Endothelial cell (in vitro differentiated cells): ENCODE measurements around the gene STXBP4. TPM values are rescaled to one million over a fixed set of nuclear protein-coding genes. Genes with fewer than 3 reads are reported as not detected.

ENCODE experiments used
- DNase-seq: peaks from one replicate; pipeline ENCODE4 v3.0.0; 2021; ENCODE audit warnings: low spot score
- H3K27ac Mint-ChIP-seq: one replicate; pipeline ENCODE4 v1.8.0; 2021; ENCODE audit warnings: mixed read lengths, inconsistent platforms; ENCODE audit not compliant: unreplicated experiment
- H3K27me3 Mint-ChIP-seq: one replicate; pipeline ENCODE4 v1.8.0; 2021; ENCODE audit warnings: mild to moderate bottlenecking, moderate library complexity, mixed read lengths, inconsistent platforms; ENCODE audit not compliant: unreplicated experiment
- H3K36me3 Mint-ChIP-seq: one replicate; pipeline ENCODE4 v1.8.0; 2021; ENCODE audit warnings: mild to moderate bottlenecking, low read depth, mixed read lengths, inconsistent platforms; ENCODE audit not compliant: unreplicated experiment
- H3K4me1 Mint-ChIP-seq: one replicate; pipeline ENCODE4 v1.8.0; 2021; ENCODE audit warnings: mild to moderate bottlenecking, mixed read lengths, inconsistent platforms; ENCODE audit not compliant: unreplicated experiment
- H3K4me3 Mint-ChIP-seq: one replicate; pipeline ENCODE4 v1.8.0; 2021; ENCODE audit warnings: mild to moderate bottlenecking, mixed read lengths, inconsistent platforms; ENCODE audit not compliant: unreplicated experiment
- H3K9me3 Mint-ChIP-seq: one replicate; pipeline ENCODE4 v1.8.0; 2021; ENCODE audit warnings: mixed read lengths, inconsistent platforms; ENCODE audit not compliant: unreplicated experiment
- total RNA-seq: library from RNA; stranded (reverse); fragmentation: NEBNext Ultra II Directional; extraction: Animal tissue kit (Norgen Biotek cat#: 25700); gene quantifications from one replicate; pipeline ENCODE4 v1.2.1, GENCODE V29; 2021; ENCODE audit not compliant: unreplicated experiment
- TF ChIP-seq, protein P1 (sequence below): fragments of 200-600 bp; sonication (generic); IDR thresholded peaks from one replicate; pipeline ENCODE4 v1.5.0; 2021; ENCODE audit warnings: antibody characterized with exemption; ENCODE audit not compliant: unreplicated experiment

STXBP4 gene
- total RNA-seq, 1 donor from 2014 or later = 7.5 TPM

- Mint-ChIP-seq H3K27ac (no peak overlapping the region), H3K9me3 (no peaks in the 10 kb centered on the region), H3K4me3 (no peak overlapping the region), H3K27me3 (no peaks in the 10 kb centered on the region), H3K4me1 (no peaks in the 10 kb centered on the region), H3K36me3 (no peaks in the 10 kb centered on the region)
- TF ChIP-seq, protein P1, sequence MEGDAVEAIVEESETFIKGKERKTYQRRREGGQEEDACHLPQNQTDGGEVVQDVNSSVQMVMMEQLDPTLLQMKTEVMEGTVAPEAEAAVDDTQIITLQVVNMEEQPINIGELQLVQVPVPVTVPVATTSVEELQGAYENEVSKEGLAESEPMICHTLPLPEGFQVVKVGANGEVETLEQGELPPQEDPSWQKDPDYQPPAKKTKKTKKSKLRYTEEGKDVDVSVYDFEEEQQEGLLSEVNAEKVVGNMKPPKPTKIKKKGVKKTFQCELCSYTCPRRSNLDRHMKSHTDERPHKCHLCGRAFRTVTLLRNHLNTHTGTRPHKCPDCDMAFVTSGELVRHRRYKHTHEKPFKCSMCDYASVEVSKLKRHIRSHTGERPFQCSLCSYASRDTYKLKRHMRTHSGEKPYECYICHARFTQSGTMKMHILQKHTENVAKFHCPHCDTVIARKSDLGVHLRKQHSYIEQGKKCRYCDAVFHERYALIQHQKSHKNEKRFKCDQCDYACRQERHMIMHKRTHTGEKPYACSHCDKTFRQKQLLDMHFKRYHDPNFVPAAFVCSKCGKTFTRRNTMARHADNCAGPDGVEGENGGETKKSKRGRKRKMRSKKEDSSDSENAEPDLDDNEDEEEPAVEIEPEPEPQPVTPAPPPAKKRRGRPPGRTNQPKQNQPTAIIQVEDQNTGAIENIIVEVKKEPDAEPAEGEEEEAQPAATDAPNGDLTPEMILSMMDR = no peak
- no peak for DNase-seq
Measured at GRCh38 chr17:55122114-55122513, 153.5 kb downstream of the STXBP4 start.

DNA sequence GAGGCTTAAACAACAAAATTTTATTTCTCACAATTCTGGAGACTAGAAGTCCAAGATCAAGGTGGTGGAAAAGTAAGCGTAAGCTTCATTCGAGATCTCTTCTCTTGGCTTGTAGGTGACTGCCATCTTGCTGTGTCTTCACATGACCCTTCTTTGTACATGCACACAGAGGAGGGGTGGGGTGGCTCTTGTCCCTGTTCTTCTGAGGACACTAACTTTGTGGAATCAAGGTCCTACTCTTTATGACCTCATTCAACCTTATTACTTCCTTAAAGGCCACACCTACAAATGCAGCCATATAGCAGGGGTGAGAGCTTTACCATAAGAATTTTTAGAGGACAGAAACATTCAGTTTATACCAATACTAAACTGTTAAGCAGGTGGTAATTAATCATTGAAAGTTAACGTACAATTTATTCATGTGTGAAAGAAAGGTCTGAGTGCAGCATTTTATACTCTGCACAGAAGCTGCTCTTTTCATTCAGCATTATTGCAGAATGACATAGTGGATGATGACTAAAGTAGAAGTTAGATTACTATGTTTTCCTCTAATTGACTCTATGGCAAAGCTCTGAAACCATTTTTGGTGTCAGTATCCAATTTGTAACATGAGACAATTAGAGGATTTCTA lies 156.3 kb downstream of the STXBP4 start:
- no peaks in the 10 kb centered on the region for H3K36me3 Mint-ChIP-seq
- H3K4me1 Mint-ChIP-seq = no peaks in the 10 kb centered on the region
- H3K27ac Mint-ChIP-seq = no peak overlapping the region
- TF ChIP-seq, protein P1 = no peak
- H3K4me3 Mint-ChIP-seq = no peak overlapping the region
- no peak for DNase-seq
- no peaks in the 10 kb centered on the region for H3K9me3 Mint-ChIP-seq
- H3K27me3 Mint-ChIP-seq = no peaks in the 10 kb centered on the region

GRCh38 chr17:55133583-55133982 lies 165.0 kb downstream of the STXBP4 start:
- TF ChIP-seq, protein P1 = no peak
- Mint-ChIP-seq H3K9me3 (no peaks in the 10 kb centered on the region), H3K27ac (no peak overlapping the region), H3K36me3 (no peaks in the 10 kb centered on the region), H3K4me1 (no peaks in the 10 kb centered on the region), H3K4me3 (no peak overlapping the region), H3K27me3 (no peaks in the 10 kb centered on the region)
- no peak for DNase-seq

- no peaks in the 10 kb centered on the region for H3K9me3 Mint-ChIP-seq
- no peaks in the 10 kb centered on the region for H3K27me3 Mint-ChIP-seq
- no peak for DNase-seq
- TF ChIP-seq, protein P1 = no peak
- H3K4me1 Mint-ChIP-seq = no peaks in the 10 kb centered on the region
- H3K27ac Mint-ChIP-seq = no peak overlapping the region
- H3K4me3 Mint-ChIP-seq = no peak overlapping the region
- no peaks in the 10 kb centered on the region for H3K36me3 Mint-ChIP-seq
Measured at GRCh38 chr17:55134486-55135157, 166.1 kb downstream of the STXBP4 start.

- no peaks in the 10 kb centered on the region for H3K9me3 Mint-ChIP-seq
- TF ChIP-seq, protein P1 = no peak
- no peak overlapping the region for H3K4me3 Mint-ChIP-seq
- no peak overlapping the region for H3K27ac Mint-ChIP-seq
- no peaks in the 10 kb centered on the region for H3K36me3 Mint-ChIP-seq
- DNase-seq = no peak
- peaks cover 4% of the 10 kb centered on the region for H3K27me3 Mint-ChIP-seq
- no peaks in the 10 kb centered on the region for H3K4me1 Mint-ChIP-seq
Measured at GRCh38 chr17:55140809-55141208, 172.2 kb downstream of the STXBP4 start.
